Caco-2 (cell line): ENCODE measurements around the gene ELP2. TPM values are rescaled to one million over a fixed set of nuclear protein-coding genes. Genes with fewer than 3 reads are reported as not detected.

Experiments
- BruUV-seq: library from RNA; stranded (reverse); fragments of 400-500 nt; replicated peaks from 2 replicates; lab custom pipeline; 2021; lab: Mats Ljungman, UMichigan
- CTCF ChIA-PET: fragments of 300-600 bp; sonication (Branson Sonifier 250); formaldehyde crosslinking; loops from one replicate; lab custom pipeline; 2022; ENCODE audit warnings: antibody characterized with exemption; lab: Charles Lee
- POLR2A ChIA-PET: fragments of 300-600 bp; sonication (Branson Sonifier 250); formaldehyde crosslinking; loops from one replicate; lab custom pipeline; 2022; ENCODE audit warnings: antibody characterized with exemption; lab: Charles Lee
- DNase-seq, 2 experiments: peaks; one replicate each; pipeline versions ENCODE4 v3.0.0 to v3.0.0-alpha.2; 2020 to 2022
- H3K27me3 ChIP-seq: replicated peaks from 2 replicates; pipeline ENCODE4 v1.6.0; 2011; ENCODE audit warnings: low read length; ENCODE audit not compliant: control insufficient read depth, insufficient read depth
- H3K36me3 ChIP-seq: 2 replicates; pipeline ENCODE4 v1.5.1; 2011; ENCODE audit warnings: low read length; ENCODE audit not compliant: control insufficient read depth, insufficient read depth
- H3K4me1 ChIP-seq: fragments of 250-450 bp; sonication (Bioruptor Pico); 2 replicates; pipeline ENCODE4 v1.5.1; 2020; ENCODE audit warnings: mild to moderate bottlenecking
- H3K4me3 ChIP-seq: 2 replicates; pipeline ENCODE4 v1.5.1; 2011; ENCODE audit warnings: low read depth, mild to moderate bottlenecking, control low read depth, low read length
- H3K9me3 ChIP-seq: fragments of 250-450 bp; sonication (Bioruptor Pico); 2 replicates; pipeline ENCODE4 v1.5.1; 2020; ENCODE audit warnings: mild to moderate bottlenecking, moderate library complexity
- H3K27ac Mint-ChIP-seq: one replicate; pipeline ENCODE4 v1.8.0; 2022; ENCODE audit warnings: mixed read lengths; ENCODE audit not compliant: unreplicated experiment
- H3K27me3 Mint-ChIP-seq: one replicate; pipeline ENCODE4 v1.8.0; 2022; ENCODE audit warnings: mixed read lengths; ENCODE audit not compliant: insufficient read depth, unreplicated experiment
- H3K36me3 Mint-ChIP-seq: one replicate; pipeline ENCODE4 v1.8.0; 2022; ENCODE audit warnings: mild to moderate bottlenecking, mixed read lengths; ENCODE audit not compliant: insufficient read depth, unreplicated experiment
- H3K4me1 Mint-ChIP-seq: one replicate; pipeline ENCODE4 v1.8.0; 2022; ENCODE audit warnings: low read depth, mixed read lengths; ENCODE audit not compliant: unreplicated experiment
- H3K4me3 Mint-ChIP-seq: one replicate; pipeline ENCODE4 v1.8.0; 2022; ENCODE audit warnings: mild to moderate bottlenecking, moderate library complexity, mixed read lengths; ENCODE audit not compliant: unreplicated experiment
- H3K9me3 Mint-ChIP-seq: one replicate; pipeline ENCODE4 v1.8.0; 2022; ENCODE audit warnings: mixed read lengths; ENCODE audit not compliant: unreplicated experiment
- CTCF ChIP-seq, 2 experiments: fragments of 200-600 bp in 1 of 2; IDR thresholded peaks; 1 replicate in 1 of 2; 2 replicates in 1 of 2; pipeline versions ENCODE4 v1.5.1 to v1.8.0; 2011 to 2022; ENCODE audit warnings: antibody characterized with exemption in 1 of 2, control low read depth in 1 of 2, inconsistent platforms in 1 of 2, low read depth in 1 of 2, low read length in 1 of 2, mild to moderate bottlenecking in 1 of 2, moderate library complexity in 1 of 2; ENCODE audit not compliant: insufficient read depth in 1 of 2, severe bottlenecking in 1 of 2, unreplicated experiment in 1 of 2
- intact Hi-C: fragments of 100-400 bp; cut with micrococcal nuclease; formaldehyde crosslinking; loops from one replicate; pipeline ENCODE4 v1.10.0; 2022; ENCODE audit not compliant: unreplicated experiment
- total RNA-seq: library from RNA; stranded (reverse); gene quantifications from 2 replicates; pipeline ENCODE4 v1.2.3, GENCODE V29; 2022

The ELP2 gene
- total RNA-seq, 1 experiment from 2014 or later: 45.9 TPM

DNA sequence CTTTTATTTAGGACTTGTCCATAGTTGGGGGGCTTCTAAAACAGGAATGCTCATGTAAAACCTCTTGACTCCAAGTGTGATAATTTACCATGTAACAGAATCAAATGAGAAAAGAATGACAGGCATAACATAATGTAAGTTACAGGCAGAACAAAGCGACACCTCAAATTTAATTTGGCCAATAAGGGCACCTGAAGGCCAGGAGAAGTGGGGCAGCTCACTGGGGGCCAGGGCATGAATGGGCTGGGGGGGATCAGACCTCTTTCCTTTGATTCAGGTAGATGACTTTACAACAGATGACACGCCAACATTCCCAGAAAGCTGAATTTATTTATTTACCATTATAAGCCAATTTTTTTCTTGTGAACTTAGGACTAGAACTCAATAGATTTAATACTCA is 72.1 kb downstream of the ELP2 start:
- TF ChIP-seq CTCF (IDR thresholded peaks at IDR 0.05; ENCODE audit: insufficient read depth in 1 of 2, low read depth in 1 of 2, low read length in 1 of 2, severe bottlenecking in 1 of 2, unreplicated experiment in 1 of 2): no peak
- H3K36me3 Mint-ChIP-seq: peaks cover 12% of the 10 kb centered on the region
- H3K27ac Mint-ChIP-seq: no peak overlapping the region
- no peaks in the 10 kb centered on the region for H3K9me3 Mint-ChIP-seq
- Histone ChIP-seq H3K4me3 (no peak overlapping the region), H3K9me3 (no peaks in the 10 kb centered on the region), H3K4me1 (no peaks in the 10 kb centered on the region), H3K36me3 (no peaks in the 10 kb centered on the region), H3K27me3 (no peaks in the 10 kb centered on the region)
- intact Hi-C loops: no loop called here
- no peak for DNase-seq
- no peaks in the 10 kb centered on the region for H3K27me3 Mint-ChIP-seq
- POLR2A ChIA-PET: no interaction called here
- H3K4me1 Mint-ChIP-seq: no peaks in the 10 kb centered on the region
- BruUV-seq: no TSS peak
- CTCF ChIA-PET: interaction anchor here (0.7 kb wide), 1 partner anchor 45 kb away, joined by 4 read pairs; no protein-coding TSS in a partner anchor
- no peak overlapping the region for H3K4me3 Mint-ChIP-seq

DNA sequence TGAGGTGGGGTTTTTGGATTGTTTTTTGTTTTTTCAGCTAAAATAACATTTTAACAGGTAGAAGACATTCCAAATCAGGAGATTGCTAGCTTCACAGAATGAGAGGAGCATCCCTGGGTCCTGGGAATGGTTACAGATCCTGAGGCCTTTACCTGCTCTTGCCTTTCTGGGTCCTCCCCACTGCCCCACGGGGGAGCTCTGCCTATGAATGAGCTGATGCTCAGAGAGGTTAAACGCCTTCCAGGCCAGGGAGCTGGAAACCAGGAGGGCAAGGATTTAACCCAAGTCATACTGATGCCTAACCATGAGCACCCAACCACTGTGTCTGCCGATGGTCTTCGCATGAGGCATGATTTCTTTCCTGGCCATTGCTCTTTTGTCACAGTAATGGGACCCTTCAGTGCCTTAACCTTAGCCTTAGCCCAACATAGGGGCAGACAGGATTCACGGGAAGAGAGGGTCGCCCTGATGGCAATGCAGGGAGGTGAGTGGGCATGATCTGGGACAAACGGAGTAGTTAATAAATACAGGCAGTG is 73.7 kb downstream of the ELP2 start:
- no TSS peak for BruUV-seq
- ChIA-PET POLR2A (no interaction called here), CTCF (no interaction called here)
- Histone ChIP-seq H3K9me3 (no peaks in the 10 kb centered on the region), H3K4me3 (no peak overlapping the region), H3K4me1 (no peaks in the 10 kb centered on the region), H3K36me3 (no peaks in the 10 kb centered on the region), H3K27me3 (no peaks in the 10 kb centered on the region)
- no peak for DNase-seq
- Mint-ChIP-seq H3K27me3 (no peaks in the 10 kb centered on the region), H3K36me3 (peaks cover 12% of the 10 kb centered on the region), H3K4me3 (no peak overlapping the region), H3K27ac (no peak overlapping the region), H3K9me3 (no peaks in the 10 kb centered on the region), H3K4me1 (no peaks in the 10 kb centered on the region)
- intact Hi-C loops: no loop called here
- TF ChIP-seq CTCF (IDR thresholded peaks at IDR 0.05; ENCODE audit: insufficient read depth in 1 of 2, low read depth in 1 of 2, low read length in 1 of 2, severe bottlenecking in 1 of 2, unreplicated experiment in 1 of 2): no peak

DNA sequence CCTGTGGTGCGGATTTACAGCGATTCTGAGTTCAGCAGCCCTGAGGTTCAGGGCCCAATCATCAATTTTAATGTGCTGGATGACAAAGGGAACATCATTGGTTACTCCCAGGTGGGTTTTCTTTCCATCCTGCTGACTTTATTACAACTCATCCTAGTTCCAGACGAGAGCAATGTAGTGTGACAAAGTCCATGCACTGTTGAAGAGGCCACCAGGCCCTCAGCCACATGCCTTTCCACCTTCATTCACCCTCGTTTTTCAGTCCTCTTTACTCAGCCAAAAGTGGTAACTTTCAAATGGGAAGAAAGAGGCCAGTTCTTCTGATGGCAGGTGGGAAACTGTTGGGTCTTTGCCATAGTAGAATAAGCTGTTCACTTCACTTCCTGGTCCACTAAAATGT is 75.5 kb downstream of the ELP2 start:
- intact Hi-C loops: no loop called here
- Histone ChIP-seq H3K36me3 (no peaks in the 10 kb centered on the region), H3K9me3 (no peaks in the 10 kb centered on the region), H3K4me1 (no peaks in the 10 kb centered on the region), H3K27me3 (no peaks in the 10 kb centered on the region), H3K4me3 (no peak overlapping the region)
- DNase-seq: no peak
- Mint-ChIP-seq H3K4me3 (no peak overlapping the region), H3K27me3 (no peaks in the 10 kb centered on the region), H3K27ac (no peak overlapping the region), H3K36me3 (peaks cover 12% of the 10 kb centered on the region), H3K4me1 (no peaks in the 10 kb centered on the region), H3K9me3 (no peaks in the 10 kb centered on the region)
- POLR2A ChIA-PET: no interaction called here
- CTCF ChIA-PET: no interaction called here
- no TSS peak for BruUV-seq
- TF ChIP-seq CTCF (IDR thresholded peaks at IDR 0.05; ENCODE audit: insufficient read depth in 1 of 2, low read depth in 1 of 2, low read length in 1 of 2, severe bottlenecking in 1 of 2, unreplicated experiment in 1 of 2): no peak
